ENCODE results near the gene CCT6B.

Gene CCT6B

DNA sequence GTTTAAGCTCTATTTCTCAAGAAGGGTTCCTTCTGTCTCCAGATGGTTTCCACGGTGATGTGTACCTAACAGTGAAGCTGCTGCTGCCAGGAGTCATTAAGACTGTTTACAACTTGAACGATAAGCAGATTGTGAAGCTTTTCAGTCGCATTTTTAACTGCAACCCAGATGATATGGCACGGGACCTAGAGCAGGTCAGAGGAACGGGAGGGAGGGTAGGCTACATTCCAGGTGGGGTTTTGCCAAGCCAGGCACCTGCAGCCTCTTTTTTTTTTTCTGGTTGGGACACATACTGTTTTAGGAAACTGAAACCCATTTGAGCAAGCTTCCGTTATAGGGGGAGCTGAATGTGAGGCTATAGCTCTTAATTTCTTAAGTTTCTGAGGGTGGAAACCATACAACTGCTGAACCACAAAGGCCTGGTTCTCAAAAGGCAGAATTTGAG is 29.7 kb upstream of the CCT6B start:
- no peak for TF ChIP-seq CTCF (conservative IDR thresholded peaks at IDR 0.05)
- H3K27ac ChIP-seq = peak overlapping the region; percentile 99

DNA sequence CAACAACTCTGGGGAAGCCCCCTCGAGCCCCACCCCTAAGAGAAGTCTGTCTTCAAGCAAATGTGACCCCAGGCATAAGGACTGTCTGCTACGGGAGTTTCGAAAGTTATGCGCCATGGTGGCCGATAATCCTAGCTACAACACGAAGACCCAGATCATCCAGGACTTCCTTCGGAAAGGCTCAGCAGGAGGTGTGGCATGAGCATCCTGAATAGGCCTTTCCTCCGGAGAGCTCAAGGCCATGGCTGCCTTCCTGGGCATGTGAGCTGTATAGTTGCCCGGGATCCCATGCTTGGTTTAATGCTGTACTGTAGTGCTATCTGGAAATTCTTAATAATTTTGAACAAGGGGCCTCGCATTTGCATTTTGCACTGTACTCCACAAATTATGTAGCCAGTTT is 28.2 kb upstream of the CCT6B start:
- no peak for TF ChIP-seq CTCF (conservative IDR thresholded peaks at IDR 0.05)
- peak overlapping the region; percentile 99 for H3K27ac ChIP-seq

- peak overlapping the region; percentile 99; the same call in 1 of the 2 replicates for H3K27ac ChIP-seq
- TF ChIP-seq CTCF (conservative IDR thresholded peaks at IDR 0.05) = no peak
Observed at GRCh38 chr17:34988644-34989043, 27.4 kb upstream of the CCT6B start.

- TF ChIP-seq CTCF (conservative IDR thresholded peaks at IDR 0.05) = no peak
- H3K27ac ChIP-seq = peak overlapping the region; percentile 99
Observed at GRCh38 chr17:34987232-34987631, 26.0 kb upstream of the CCT6B start.

DNA sequence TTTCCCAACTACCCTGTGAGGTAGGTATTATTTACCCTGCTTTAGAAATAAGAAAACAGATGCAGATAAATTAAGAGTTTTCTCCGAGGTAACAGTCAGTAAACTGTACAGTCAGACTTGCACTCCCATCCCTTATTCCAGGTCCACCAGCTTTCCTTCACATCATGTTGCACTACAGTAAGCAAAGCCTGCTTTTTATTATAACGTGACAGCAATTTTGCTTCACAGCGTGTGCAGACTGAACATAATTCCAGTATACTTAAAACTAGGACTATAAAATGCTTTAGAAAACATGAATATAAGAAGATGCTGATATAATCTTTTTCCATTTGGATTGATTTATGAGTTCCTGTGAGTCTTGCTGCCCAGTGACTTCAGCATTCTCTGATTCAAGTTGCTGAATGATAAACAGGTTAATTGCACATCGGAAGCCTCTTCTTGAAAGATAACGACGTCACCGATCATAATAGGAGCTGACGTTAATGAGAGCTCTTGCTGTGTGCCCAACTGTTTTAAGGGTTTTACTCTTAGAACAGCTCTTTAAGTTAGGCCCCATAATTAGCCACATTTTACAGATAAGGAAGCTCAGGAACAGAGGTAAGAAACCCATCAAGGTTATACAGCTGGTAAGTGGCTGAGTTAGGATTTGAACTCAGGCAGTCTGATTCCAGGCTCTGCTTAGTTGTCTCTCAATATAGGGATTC is 20.4 kb upstream of the CCT6B start:
- H3K27ac ChIP-seq = peak overlapping the region; percentile 98

DNA sequence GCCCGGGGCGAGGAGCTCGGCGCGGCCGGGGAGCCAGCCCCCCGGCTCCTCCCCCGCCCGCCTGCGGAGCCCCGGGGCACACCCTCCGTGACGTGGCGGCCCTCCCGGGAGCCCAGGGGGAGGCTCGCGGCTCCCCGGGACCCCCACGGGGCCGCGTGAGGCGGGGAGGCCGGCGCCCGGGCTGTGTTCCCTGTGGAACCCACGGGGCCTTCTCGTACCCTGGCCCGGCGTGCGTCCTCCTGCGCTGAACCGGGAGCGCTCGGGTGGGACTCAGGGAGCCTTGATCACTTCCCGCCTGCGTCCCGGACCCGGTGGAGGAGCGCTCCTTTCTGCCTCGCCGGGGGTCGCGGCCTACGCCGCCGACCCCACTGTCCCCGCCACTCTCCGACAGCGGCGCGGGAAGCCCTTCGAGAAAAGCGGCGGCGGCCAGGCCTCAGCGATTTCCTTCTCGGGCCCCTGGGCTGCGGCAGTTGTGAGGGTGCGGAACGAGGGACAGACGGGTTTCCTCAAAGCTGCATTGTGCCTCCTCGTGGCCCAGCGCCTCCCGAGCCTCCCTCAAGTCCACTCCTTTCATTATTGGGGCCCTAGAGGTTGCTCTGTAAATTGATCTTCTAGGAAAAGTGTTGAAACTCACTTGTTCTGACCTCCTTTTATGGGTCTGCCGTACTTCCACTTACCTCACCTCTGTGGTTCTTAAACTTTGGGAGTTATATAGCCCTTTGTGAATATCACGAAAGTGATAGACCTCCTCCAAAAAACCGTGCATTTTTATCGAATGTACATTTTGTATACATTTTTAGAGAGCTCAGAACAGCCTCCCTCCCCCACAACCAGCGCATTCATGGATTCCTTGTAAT is 19.6 kb upstream of the CCT6B start:
- TF ChIP-seq CTCF (conservative IDR thresholded peaks at IDR 0.05) = peak; percentile 74
- H3K27ac ChIP-seq = peak overlapping the region; percentile 98

More for the DNA sequence above, 20.4 kb upstream of the CCT6B start:
- TF ChIP-seq CTCF (conservative IDR thresholded peaks at IDR 0.05) = no peak

- TF ChIP-seq CTCF (conservative IDR thresholded peaks at IDR 0.05) = no peak
- peak within 1 kb of the TSS; percentile 98 for H3K27ac ChIP-seq
Observed at GRCh38 chr17:34980353-34980680, 19.1 kb upstream of the CCT6B start, which contains the start of gene LIG3. Gene LIG3 (plus strand): TSS chr17:34980512. CDS start chr17:34983006, 2,494 bp downstream.
